ENCODE measurements around the gene CCBE1.

The CCBE1 gene

DNA sequence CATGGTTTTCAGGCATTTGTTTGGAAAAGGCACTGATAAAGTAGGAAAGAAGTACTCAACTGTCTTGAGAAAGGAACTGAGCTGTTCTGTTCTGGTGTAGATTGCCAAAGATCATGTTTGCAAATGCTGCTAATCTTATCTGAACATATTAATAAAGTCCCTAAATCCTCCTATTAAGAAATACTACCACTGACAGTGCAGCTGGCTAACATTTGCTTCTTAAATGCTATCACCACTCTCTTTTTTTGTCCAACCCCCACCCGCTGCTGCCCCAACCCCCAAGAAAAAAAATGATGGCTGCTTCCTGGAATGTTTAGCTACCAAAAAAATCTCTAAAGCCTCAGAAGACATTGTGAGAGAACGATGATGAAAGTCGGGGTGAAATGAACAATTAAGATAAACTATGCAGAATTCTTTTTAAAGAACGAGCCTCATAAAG, 130.7 kb downstream of the CCBE1 start:
- Histone ChIP-seq H3F3A (ENCODE audit: insufficient read depth) (no peaks in the 10 kb centered on the region), H3K9me3 (ENCODE audit: insufficient read depth, low read length) (no peaks in the 10 kb centered on the region), H3K27ac (ENCODE audit: low read depth, low read length) (no peak overlapping the region), H3K27me3 (ENCODE audit: low read length) (no peaks in the 10 kb centered on the region), H3K9ac (ENCODE audit: low read length) (no peak overlapping the region), H3K36me3 (ENCODE audit: low read length) (no peaks in the 10 kb centered on the region), H3K4me3 (ENCODE audit: insufficient read depth, low read length, poor library complexity, severe bottlenecking) (no peak overlapping the region), H3K9me2 (replicated peaks; ENCODE audit: insufficient read depth, low read length) (no peaks in the 10 kb centered on the region), H2AFZ (ENCODE audit: low read depth, low read length, severe bottlenecking) (no peak overlapping the region), H4K20me1 (ENCODE audit: low read depth, low read length) (no peaks in the 10 kb centered on the region), H3K4me2 (ENCODE audit: low read depth, low read length, poor library complexity, severe bottlenecking) (no peak overlapping the region), H3K79me2 (ENCODE audit: insufficient read depth, low read length) (no peaks in the 10 kb centered on the region)
- TF ChIP-seq, protein P1, sequence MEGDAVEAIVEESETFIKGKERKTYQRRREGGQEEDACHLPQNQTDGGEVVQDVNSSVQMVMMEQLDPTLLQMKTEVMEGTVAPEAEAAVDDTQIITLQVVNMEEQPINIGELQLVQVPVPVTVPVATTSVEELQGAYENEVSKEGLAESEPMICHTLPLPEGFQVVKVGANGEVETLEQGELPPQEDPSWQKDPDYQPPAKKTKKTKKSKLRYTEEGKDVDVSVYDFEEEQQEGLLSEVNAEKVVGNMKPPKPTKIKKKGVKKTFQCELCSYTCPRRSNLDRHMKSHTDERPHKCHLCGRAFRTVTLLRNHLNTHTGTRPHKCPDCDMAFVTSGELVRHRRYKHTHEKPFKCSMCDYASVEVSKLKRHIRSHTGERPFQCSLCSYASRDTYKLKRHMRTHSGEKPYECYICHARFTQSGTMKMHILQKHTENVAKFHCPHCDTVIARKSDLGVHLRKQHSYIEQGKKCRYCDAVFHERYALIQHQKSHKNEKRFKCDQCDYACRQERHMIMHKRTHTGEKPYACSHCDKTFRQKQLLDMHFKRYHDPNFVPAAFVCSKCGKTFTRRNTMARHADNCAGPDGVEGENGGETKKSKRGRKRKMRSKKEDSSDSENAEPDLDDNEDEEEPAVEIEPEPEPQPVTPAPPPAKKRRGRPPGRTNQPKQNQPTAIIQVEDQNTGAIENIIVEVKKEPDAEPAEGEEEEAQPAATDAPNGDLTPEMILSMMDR (IDR thresholded peaks at IDR 0.05; ENCODE audit: insufficient read depth, low read length, poor library complexity, severe bottlenecking) = no peak
- no peak for TF ChIP-seq EZH2phosphoT487 (conservative IDR thresholded peaks at IDR 0.05; ENCODE audit: low read length)

DNA sequence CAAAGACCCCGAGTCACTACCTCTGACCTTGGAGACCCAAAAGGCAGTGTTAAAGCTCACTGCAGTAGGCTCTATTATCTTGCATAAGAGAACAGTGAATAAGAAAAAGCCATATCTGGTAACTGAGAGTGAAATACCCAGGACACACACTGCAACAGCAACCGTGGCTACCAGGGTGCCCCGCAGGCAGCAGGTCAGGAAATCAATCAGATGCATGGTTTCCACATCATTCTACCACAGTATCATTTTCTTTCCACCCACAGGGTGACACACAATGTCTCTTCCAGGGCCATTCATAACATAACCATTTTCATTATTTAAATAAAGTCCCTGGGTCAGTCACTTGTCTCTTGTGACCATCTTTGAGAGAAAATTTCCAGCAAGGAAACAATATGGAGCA, 131.3 kb downstream of the CCBE1 start:
- TF ChIP-seq EZH2phosphoT487 (conservative IDR thresholded peaks at IDR 0.05; ENCODE audit: low read length) = no peak
- TF ChIP-seq, protein P1 (IDR thresholded peaks at IDR 0.05; ENCODE audit: insufficient read depth, low read length, poor library complexity, severe bottlenecking) = no peak
- Histone ChIP-seq H3K9me3 (ENCODE audit: insufficient read depth, low read length) (no peaks in the 10 kb centered on the region), H3K36me3 (ENCODE audit: low read length) (no peaks in the 10 kb centered on the region), H3K27me3 (ENCODE audit: low read length) (no peaks in the 10 kb centered on the region), H4K20me1 (ENCODE audit: low read depth, low read length) (no peaks in the 10 kb centered on the region), H3K9me2 (replicated peaks; ENCODE audit: insufficient read depth, low read length) (no peaks in the 10 kb centered on the region), H3K4me2 (ENCODE audit: low read depth, low read length, poor library complexity, severe bottlenecking) (no peak overlapping the region), H2AFZ (ENCODE audit: low read depth, low read length, severe bottlenecking) (no peak overlapping the region), H3K79me2 (ENCODE audit: insufficient read depth, low read length) (no peaks in the 10 kb centered on the region), H3F3A (ENCODE audit: insufficient read depth) (no peaks in the 10 kb centered on the region), H3K27ac (ENCODE audit: low read depth, low read length) (no peak overlapping the region), H3K4me3 (ENCODE audit: insufficient read depth, low read length, poor library complexity, severe bottlenecking) (no peak overlapping the region), H3K9ac (ENCODE audit: low read length) (no peak overlapping the region)

DNA sequence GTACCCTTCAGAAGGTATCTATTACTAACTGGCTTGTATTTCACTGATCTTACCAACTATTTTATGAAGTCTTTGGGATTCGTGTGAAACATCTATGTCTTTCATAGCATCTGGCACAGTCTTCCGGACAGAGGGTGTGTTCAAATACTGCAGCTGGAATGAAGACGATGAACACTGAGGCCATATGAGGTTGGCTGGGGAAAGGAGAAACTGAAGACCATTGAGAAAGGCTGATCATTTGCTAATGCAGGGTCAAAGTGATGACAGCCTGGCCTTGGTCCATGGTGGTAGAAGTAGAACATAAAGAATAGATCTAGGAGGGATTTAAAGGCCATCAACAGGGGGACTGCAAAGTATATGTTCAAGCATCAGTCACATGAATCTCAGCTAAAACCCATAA, 132.7 kb downstream of the CCBE1 start:
- TF ChIP-seq EZH2phosphoT487 (conservative IDR thresholded peaks at IDR 0.05; ENCODE audit: low read length) = no peak
- TF ChIP-seq, protein P1 (IDR thresholded peaks at IDR 0.05; ENCODE audit: insufficient read depth, low read length, poor library complexity, severe bottlenecking) = no peak
- Histone ChIP-seq H3K9ac (ENCODE audit: low read length) (no peak overlapping the region), H3K4me2 (ENCODE audit: low read depth, low read length, poor library complexity, severe bottlenecking) (no peak overlapping the region), H3K79me2 (ENCODE audit: insufficient read depth, low read length) (no peaks in the 10 kb centered on the region), H2AFZ (ENCODE audit: low read depth, low read length, severe bottlenecking) (no peak overlapping the region), H3K27me3 (ENCODE audit: low read length) (no peaks in the 10 kb centered on the region), H3K9me3 (ENCODE audit: insufficient read depth, low read length) (no peaks in the 10 kb centered on the region), H3K36me3 (ENCODE audit: low read length) (no peaks in the 10 kb centered on the region), H3K27ac (ENCODE audit: low read depth, low read length) (no peak overlapping the region), H3F3A (ENCODE audit: insufficient read depth) (no peaks in the 10 kb centered on the region), H3K4me3 (ENCODE audit: insufficient read depth, low read length, poor library complexity, severe bottlenecking) (no peak overlapping the region), H4K20me1 (ENCODE audit: low read depth, low read length) (no peaks in the 10 kb centered on the region), H3K9me2 (replicated peaks; ENCODE audit: insufficient read depth, low read length) (no peaks in the 10 kb centered on the region)

All from SU-DHL-6 (cell line).